A549 (cell line): ENCODE data around the gene TCTN2. TPM values are rescaled to one million over a fixed set of nuclear protein-coding genes. Genes with fewer than 3 reads are reported as not detected.

Experiments used
- ATAC-seq, 2 experiments: fragments of 200-7000 bp in 1 of 2; fragments of >200 bp in 1 of 2; cut with Nextera tagmentation in 1 of 2; cut with Tn5 transposase in 1 of 2; 3 replicates each; pipeline versions ENCODE4 v1.8.0 to v1.9.1; 2018 to 2020; ENCODE audit warnings: mild to moderate bottlenecking in 1 of 2, moderate library complexity in 1 of 2
- CTCF ChIA-PET: fragments of 300-600 bp; sonication (Branson Sonifier 250); formaldehyde crosslinking; extraction: SDS; loops from one replicate; lab custom pipeline; 2021; ENCODE audit warnings: antibody characterized with exemption, inconsistent platforms; lab: Yijun Ruan, JAX
- POLR2A ChIA-PET: fragments of 350-600 bp; formaldehyde crosslinking; extraction: SDS; loops from one replicate; lab custom pipeline; 2021; ENCODE audit warnings: antibody characterized with exemption, inconsistent platforms; lab: Yijun Ruan, JAX
- DNase-seq, 2 experiments: peaks; one replicate each; pipeline versions ENCODE4 v3.0.0 to v3.0.0-alpha.2; 2011 to 2016; ENCODE audit warnings: low read depth in 1 of 2, low spot score in 1 of 2
- FAIRE-seq: peaks from 2 replicates; lab custom pipeline; 2011; peaks lifted over from hg19 to GRCh38; lab: Jason Lieb, UNC
- H3K27ac ChIP-seq, 2 experiments: fragments of >200 bp; sonication (Bioruptor Twin); formaldehyde crosslinking; 3 replicates each; pipeline ENCODE4 v1.5.1; 2016 to 2017
- H3K4me1 ChIP-seq: fragments of >200 bp; sonication (Bioruptor Twin); formaldehyde crosslinking; 3 replicates; pipeline ENCODE4 v1.6.1; 2016
- H3K4me2 ChIP-seq: fragments of >200 bp; sonication (Bioruptor Twin); formaldehyde crosslinking; 3 replicates; pipeline ENCODE4 v1.6.1; 2016
- H3K4me3 ChIP-seq: fragments of >200 bp; sonication (Bioruptor Twin); formaldehyde crosslinking; 3 replicates; pipeline ENCODE4 v1.5.1; 2016
- H3K9me3 ChIP-seq: fragments of >200 bp; sonication (Bioruptor Twin); formaldehyde crosslinking; 3 replicates; pipeline ENCODE4 v1.6.1; 2016
- BHLHE40 ChIP-seq: IDR thresholded peaks from 2 replicates; pipeline ENCODE4 v1.6.1; 2012; ENCODE audit warnings: low read depth, low read length, inconsistent platforms
- CBX2 ChIP-seq: fragments of 200-600 bp; sonication (generic); IDR thresholded peaks from 2 replicates; pipeline ENCODE4 v1.6.1; 2016; ENCODE audit warnings: low read depth, mild to moderate bottlenecking, borderline replicate concordance
- E2F6 ChIP-seq: IDR thresholded peaks from 2 replicates; pipeline ENCODE4 v1.6.1; 2012; ENCODE audit warnings: low read depth, borderline replicate concordance
- EP300 ChIP-seq, 2 experiments: fragments of >200 bp; sonication (Bioruptor Twin); formaldehyde crosslinking; IDR thresholded peaks; 2 replicates in 1 of 2; 3 replicates in 1 of 2; pipeline ENCODE4 v1.6.1; 2016 to 2017
- ESRRA ChIP-seq: fragments of 150-350 bp; IDR thresholded peaks from 2 replicates; pipeline ENCODE4 v1.6.1; 2014; ENCODE audit warnings: mild to moderate bottlenecking, low read length, borderline replicate concordance
- GATA3 ChIP-seq: IDR thresholded peaks from 2 replicates; pipeline ENCODE4 v1.6.1; 2012; ENCODE audit warnings: borderline replicate concordance
- HDAC2 ChIP-seq: fragments of 200-600 bp; sonication (generic); IDR thresholded peaks from 2 replicates; pipeline ENCODE4 v1.6.1; 2016
- JUN ChIP-seq, 2 experiments: fragments of >200 bp; sonication (Bioruptor Twin); formaldehyde crosslinking; IDR thresholded peaks; 2 replicates in 1 of 2; 3 replicates in 1 of 2; pipeline ENCODE4 v1.6.1; 2016 to 2017
- KDM1A ChIP-seq: fragments of 200-600 bp; sonication (generic); IDR thresholded peaks from 2 replicates; pipeline ENCODE4 v1.6.1; 2016; ENCODE audit warnings: low read depth, mild to moderate bottlenecking
- KDM5A ChIP-seq: fragments of 200-600 bp; sonication (generic); IDR thresholded peaks from 2 replicates; pipeline ENCODE4 v1.6.1; 2016; ENCODE audit warnings: antibody characterized with exemption, mild to moderate bottlenecking
- MAFK ChIP-seq: fragments of 450-650 bp; IDR thresholded peaks from 2 replicates; pipeline ENCODE4 v1.6.1; 2014; ENCODE audit not compliant: partially characterized antibody
- MAX ChIP-seq: IDR thresholded peaks from 2 replicates; pipeline ENCODE4 v1.6.1; 2012
- MYC ChIP-seq: IDR thresholded peaks from 2 replicates; pipeline ENCODE4 v1.6.1; 2012; ENCODE audit warnings: mild to moderate bottlenecking, inconsistent platforms, low read length, improper control_type of control experiment, borderline replicate concordance
- NPAS2 ChIP-seq: fragments of 250-450 bp; sonication (Bioruptor Pico); IDR thresholded peaks from 2 replicates; pipeline ENCODE4 v1.8.0; 2022; ENCODE audit warnings: mild to moderate bottlenecking, moderate library complexity, borderline replicate concordance
- NR3C1 ChIP-seq: fragments of >200 bp; sonication (Bioruptor Twin); formaldehyde crosslinking; IDR thresholded peaks from 3 replicates; pipeline ENCODE4 v1.6.1; 2017
- PHF8 ChIP-seq: fragments of 200-600 bp; sonication (generic); IDR thresholded peaks from 2 replicates; pipeline ENCODE4 v1.6.1; 2016; ENCODE audit warnings: low read depth, mild to moderate bottlenecking, antibody characterized with exemption, moderate library complexity, borderline replicate concordance
- POLR2A ChIP-seq: IDR thresholded peaks from 2 replicates; pipeline ENCODE4 v1.6.1; 2012; ENCODE audit warnings: mild to moderate bottlenecking, low read length
- RFX5 ChIP-seq: fragments of 450-650 bp; IDR thresholded peaks from 2 replicates; pipeline ENCODE4 v1.7.1; 2014; ENCODE audit warnings: antibody characterized with exemption, mild to moderate bottlenecking, moderate library complexity
- RNF2 ChIP-seq: fragments of 200-600 bp; sonication (generic); IDR thresholded peaks from 2 replicates; pipeline ENCODE4 v1.6.1; 2016; ENCODE audit warnings: low read depth, mild to moderate bottlenecking, antibody characterized with exemption, moderate library complexity, borderline replicate concordance
- TP53 ChIP-seq: fragments of 250-450 bp; sonication (Bioruptor Pico); IDR thresholded peaks from 2 replicates; pipeline ENCODE4 v1.5.0; 2021; ENCODE audit warnings: mild to moderate bottlenecking, moderate library complexity
- ZC3H11A ChIP-seq: fragments of 450-650 bp; IDR thresholded peaks from 2 replicates; pipeline ENCODE4 v1.6.1; 2014; ENCODE audit warnings: antibody characterized with exemption, mild to moderate bottlenecking
- WGBS: methylation state at CpG from one replicate; pipeline ENCODE4 v1.1.6; 2017; ENCODE audit errors: missing lambda C conversion rate; 5-methylcytosine and 5-hydroxymethylcytosine counted together
- polyA minus RNA-seq: library from RNA; depleted of rRNA, polyadenylated mRNA; stranded (reverse); fragments of >200 nt; gene quantifications from 2 replicates; pipeline ENCODE4 v1.2.3, GENCODE V29; 2011; rRNA and poly(A)+ RNA removed
- polyA plus RNA-seq, 4 experiments: library from polyadenylated mRNA; depleted of rRNA in 3 of 4; stranded (reverse); fragments of >200 nt; fragmentation: RNase III in 1 of 4; extraction: RNeasy Plus Mini Kit Qiagen cat#74134 plus additional on column Dnase treatment in 1 of 4; gene quantifications; 2 replicates in 3 of 4; 3 replicates in 1 of 4; pipeline ENCODE4 v1.2.3, GENCODE V29; 2011 to 2017

TCTN2 gene
- polyA plus RNA-seq (2011; rRNA removed) (14.3 and 15.0 TPM in 2 replicates), polyA plus RNA-seq (2017; fragmentation: RNase III; extraction: RNeasy Plus Mini Kit Qiagen cat#74134 plus additional on column Dnase treatment) (7.2 to 9.7 TPM (median 8.6 TPM) in 3 replicates), polyA minus RNA-seq (17.9 and 18.3 TPM in 2 replicates)
- 10.1 and 11.7 TPM in 2 replicates for polyA plus RNA-seq (2012; cell fraction: cytosol; rRNA removed)
- polyA plus RNA-seq (2012; cell fraction: nucleus; rRNA removed) = 11.2 and 15.9 TPM in 2 replicates

GRCh38 chr12:123670882-123671728, at the start of gene TCTN2:
Gene TCTN2, plus strand, starts transcription at chr12:123671113. Its CDS starts 128 bp downstream, at chr12:123671241.
- no peaks in the 10 kb centered on the region for H3K9me3 ChIP-seq
- TF ChIP-seq CBX2 (no peak), POLR2A (peak; percentile 39; the same call in 1 of the 2 replicates), JUN (IDR thresholded peaks at IDR 0.05) (peak in 1 of 2 experiments; percentile 36; a peak in 1 of 5 replicates), PHF8 (peak; percentile 29; the same call in 1 of the 2 replicates), HDAC2 (peak; percentile 95; the same call in 1 of the 2 replicates), ESRRA (no peak), RNF2 (no peak), KDM5A (peak; percentile 99), E2F6 (peak; percentile 19; the same call in 1 of the 2 replicates)
- H3K4me2 ChIP-seq = peak within 1 kb of the TSS; percentile 92
- ATAC-seq (peak; percentile 99), FAIRE-seq (peak; percentile 13), DNase-seq (peak; percentile 95 to 100)
- H3K27ac ChIP-seq = peak within 1 kb of the TSS; percentile 68 to 88
- ChIA-PET CTCF (interaction anchor here (1.7 kb wide), 1 partner anchor 8 kb away, joined by 5 read pairs; no protein-coding TSS in a partner anchor), POLR2A (interaction anchor here (0.7 to 1.0 kb wide), 2 partner anchors 19 to 41 kb away, joined by 3 read pairs; partner anchors contain the start of gene ATP6V0A2)
- peaks cover 10% of the 10 kb centered on the region; the same call in 1 of the 3 replicates for H3K4me1 ChIP-seq
- WGBS = 3% methylated on average over 39 of the region's 53 CpGs
- peak within 1 kb of the TSS; percentile 77 for H3K4me3 ChIP-seq

GRCh38 chr12:123621619-123622530, 49.0 kb upstream of the TCTN2 start:
- Histone ChIP-seq H3K4me3 (no peak overlapping the region), H3K9me3 (no peaks in the 10 kb centered on the region), H3K4me1 (no peaks in the 10 kb centered on the region), H3K4me2 (no peak overlapping the region), H3K27ac (no peak overlapping the region)
- DNase-seq = no peak
- CTCF ChIA-PET = interaction anchor here (1.0 to 1.1 kb wide), 2 partner anchors 9 kb away, joined by 3 to 4 read pairs; no protein-coding TSS in a partner anchor
- WGBS = 79% methylated on average over 15 of the region's 15 CpGs
- FAIRE-seq = no peak
- TF ChIP-seq NPAS2 (CRISPR knock-in tag) (no peak), HDAC2 (no peak)
- ATAC-seq = peak in 1 of 2 experiments; percentile 15; a peak in 3 of 6 replicates
- POLR2A ChIA-PET = interaction anchor here (0.8 to 1.7 kb wide), 3 partner anchors 10 to 20 kb away, joined by 3 to 9 read pairs (median 4); partner anchors contain the start of gene DDX55

GRCh38 chr12:123633379-123634141, 37.4 kb upstream of the TCTN2 start, which contains the start of the genes EIF2B1 and GTF2H3:
Gene EIF2B1, minus strand, starts transcription at chr12:123633686. Its CDS starts 129 bp downstream, at chr12:123633557.
Gene GTF2H3, plus strand, starts transcription at chr12:123633829. Its CDS starts 31 bp downstream, at chr12:123633860.
- peaks cover 6% of the 10 kb centered on the region; the same call in 1 of the 3 replicates for H3K4me1 ChIP-seq
- FAIRE-seq = peak; percentile 39
- WGBS = under 1% methylated on average over 47 of the region's 52 CpGs
- DNase-seq = peak; percentile 98 to 99
- H3K4me2 ChIP-seq = peak within 1 kb of the TSS; percentile 90
- ATAC-seq = peak; percentile 98 to 99
- peak within 1 kb of the TSS; percentile 93 to 94 for H3K27ac ChIP-seq
- POLR2A ChIA-PET = interaction anchor here (1.1 to 1.5 kb wide), 3 partner anchors 27 to 78 kb away, joined by 3 to 7 read pairs (median 4); partner anchors contain the start of genes ATP6V0A2 and DDX55
- CTCF ChIA-PET = no interaction called here
- H3K4me3 ChIP-seq = peak within 1 kb of the TSS; percentile 93
- no peaks in the 10 kb centered on the region for H3K9me3 ChIP-seq
- TF ChIP-seq ZC3H11A (no peak), RFX5 (0 out of 2 replicates have a peak, but pooled peaks have one; percentile 50), NR3C1 (no peak), EP300 (IDR thresholded peaks at IDR 0.05) (no peak), MAX (peak; percentile 98), TP53 (no peak), RNF2 (no peak), JUN (IDR thresholded peaks at IDR 0.05) (peak; percentile 43 to 95; a peak in 4 of 5 replicates), MAFK (no peak), KDM1A (no peak), NPAS2 (CRISPR knock-in tag) (no peak), PHF8 (peak; percentile 97), POLR2A (peak; percentile 92), GATA3 (peak; percentile 50), BHLHE40 (peak; percentile 74), MYC (peak; percentile 89), KDM5A (peak; percentile 90)
